Superior temporal gyrus (tissue), 1 donor: ENCODE data around the gene PNLIP.

Experiments
- DNase-seq: peaks from one replicate; pipeline ENCODE4 v3.0.0-alpha.2; 2016; ENCODE audit errors: extremely low spot score

Gene PNLIP

DNA sequence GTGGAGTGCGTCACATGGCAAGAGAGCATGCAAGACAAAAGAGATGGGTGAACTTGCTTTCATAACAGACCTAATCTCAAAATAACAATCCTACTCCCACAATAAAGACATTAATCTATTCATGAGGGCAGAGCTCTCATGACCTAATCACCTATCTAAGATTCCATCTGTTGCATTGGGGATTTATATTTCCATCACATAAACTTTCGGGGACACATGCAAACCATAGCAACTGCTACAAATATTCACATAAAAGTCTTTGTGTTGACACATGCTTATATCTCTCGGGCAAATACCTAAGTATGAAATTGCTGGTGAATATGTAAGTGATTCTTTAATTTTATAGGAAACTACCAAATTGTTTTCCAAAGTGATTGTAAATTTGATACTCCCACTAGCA is 29.1 kb downstream of the PNLIP start:
- no peak for DNase-seq

DNA sequence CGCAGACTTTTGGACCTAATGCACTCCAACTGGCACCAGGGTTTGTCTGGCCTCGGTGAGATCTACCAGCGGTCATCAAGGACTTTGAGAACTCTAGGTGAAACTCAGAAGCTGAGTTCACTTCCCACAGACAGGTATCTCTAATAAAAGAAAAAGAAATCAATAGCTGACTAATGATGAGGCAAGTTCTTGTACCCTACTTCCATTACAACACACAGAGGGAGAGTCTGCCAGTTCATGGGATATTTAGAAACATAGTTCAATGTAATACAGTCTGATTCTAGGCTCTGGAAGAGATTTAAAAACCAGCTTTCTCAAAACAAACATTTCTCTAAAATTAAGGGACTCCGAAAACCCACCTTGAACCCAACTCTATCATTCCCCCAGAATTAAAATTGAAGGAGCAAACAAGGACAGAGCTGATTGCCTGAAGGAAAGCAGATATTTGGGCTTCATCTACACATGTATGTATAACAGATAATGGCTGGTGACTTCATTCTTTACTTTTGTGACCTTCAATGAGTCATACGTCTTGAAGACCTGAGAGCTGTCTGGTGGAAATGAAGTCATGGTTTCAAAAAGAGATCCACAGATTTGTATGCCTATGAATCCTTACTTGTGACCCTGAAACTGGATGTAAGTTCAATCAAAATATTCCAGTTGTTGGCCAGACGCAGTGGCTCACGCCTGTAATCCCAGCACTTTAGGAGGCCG is 42.3 kb downstream of the PNLIP start:
- DNase-seq: no peak

DNA sequence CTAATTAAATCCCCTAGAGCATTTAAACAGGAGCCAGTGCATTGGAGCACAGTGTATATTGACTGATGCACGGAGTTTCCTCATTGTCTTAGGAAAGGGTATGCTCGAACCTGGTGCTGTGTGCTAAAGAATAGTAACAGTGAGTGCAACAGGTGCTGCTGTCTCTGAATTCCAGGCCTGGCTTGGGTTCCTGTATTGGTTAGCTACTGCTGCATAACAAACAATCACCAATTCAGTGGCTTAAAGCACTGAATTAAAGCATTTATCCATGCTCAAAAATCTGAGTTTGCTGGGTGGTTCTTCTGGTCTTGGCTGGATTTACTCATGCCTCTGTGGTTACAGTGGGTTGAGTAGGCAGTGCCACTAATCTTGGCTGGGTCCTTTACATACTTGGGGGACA is 43.3 kb downstream of the PNLIP start:
- no peak for DNase-seq

DNA sequence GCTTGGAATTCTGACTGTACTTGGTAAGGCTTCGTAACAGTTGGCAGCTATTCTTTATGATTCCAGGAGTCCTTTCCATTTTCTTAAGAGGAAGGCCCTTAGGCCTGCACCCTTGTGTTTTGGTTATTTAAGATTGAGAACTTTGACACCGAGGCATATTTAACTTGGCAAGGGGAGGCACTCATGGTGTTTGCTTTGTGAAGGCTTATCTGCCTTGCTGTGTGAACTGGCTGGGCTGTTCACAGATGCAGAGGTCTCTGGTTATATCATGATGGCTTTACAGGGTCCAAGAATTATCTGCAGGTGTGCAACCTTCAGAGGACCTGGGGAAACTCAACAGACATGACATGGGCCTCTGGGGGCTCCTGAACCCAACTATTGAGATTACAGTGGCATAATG is 44.2 kb downstream of the PNLIP start:
- no peak for DNase-seq

DNA sequence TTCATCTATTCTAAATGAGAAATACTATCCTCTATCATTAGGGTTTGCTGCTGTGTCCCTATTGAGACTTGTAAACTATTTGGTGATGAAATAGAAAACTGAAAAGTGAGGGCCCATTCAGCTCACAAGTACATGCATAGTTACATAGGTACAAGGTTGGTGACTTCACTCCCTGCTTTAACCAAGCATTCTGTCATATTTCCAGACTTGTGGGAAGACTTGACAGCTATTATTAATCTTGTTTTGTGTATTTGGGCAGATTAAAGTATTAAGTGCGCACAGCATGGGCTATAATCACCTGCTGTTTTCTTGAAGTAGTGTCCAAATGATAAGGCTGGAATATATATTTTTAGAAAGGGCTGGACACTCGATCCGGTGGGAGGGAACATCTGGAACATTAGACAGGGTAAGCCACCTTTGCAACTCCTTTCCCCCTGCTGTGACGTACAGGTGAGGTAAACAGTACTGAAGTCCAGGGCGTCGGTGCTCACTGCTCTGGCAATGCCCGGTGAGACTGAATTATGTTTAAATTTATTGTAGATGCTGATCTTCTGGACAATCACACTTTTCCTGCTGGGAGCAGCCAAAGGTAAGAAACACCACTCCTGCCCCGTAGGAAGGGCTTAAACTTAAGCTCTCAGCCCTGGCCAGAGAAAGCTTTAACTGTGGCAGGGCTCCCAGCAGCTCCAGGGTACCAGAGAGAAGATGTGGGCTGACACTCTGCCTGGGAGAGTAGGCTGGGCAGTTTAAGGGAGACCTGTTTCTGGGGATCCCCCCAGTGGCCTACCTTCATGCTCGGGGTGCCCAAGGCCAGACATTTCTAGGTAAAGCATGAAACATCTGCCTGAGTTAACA is 45.1 kb downstream of the PNLIP start, which contains the start of gene PNLIPRP1:
TSS of gene PNLIPRP1 (plus strand) at position 370 of the 855 bp plus-strand sequence. CDS start at position 541, 171 bp downstream.
- DNase-seq: no peak

DNA sequence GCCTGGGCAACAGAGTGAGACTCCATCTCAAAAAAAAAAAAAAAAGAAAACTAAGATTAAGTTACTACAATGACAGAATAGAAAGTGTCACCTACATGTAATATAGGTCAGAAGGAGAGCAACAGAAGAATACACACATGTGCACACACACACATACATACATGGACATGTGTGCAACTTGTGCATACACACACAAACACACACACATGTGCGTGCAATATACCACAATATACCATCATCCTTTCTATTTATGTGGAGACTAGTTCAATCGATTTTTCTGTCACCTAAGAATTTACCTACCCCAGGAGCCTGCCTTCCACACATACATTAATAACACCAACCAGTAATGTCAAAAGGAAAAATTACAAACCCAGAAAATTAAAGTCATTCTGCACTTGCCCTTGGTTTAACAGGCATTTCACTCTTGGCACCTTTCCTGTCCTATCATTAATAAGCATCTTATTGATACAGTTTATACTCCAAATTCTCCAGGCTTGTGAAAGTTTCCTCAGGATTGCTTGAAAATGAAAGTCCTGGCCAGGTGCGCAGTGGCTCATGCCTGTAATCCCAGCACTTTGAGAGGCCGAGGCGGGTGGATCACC is 47.5 kb downstream of the PNLIP start:
- no peak for DNase-seq

DNA sequence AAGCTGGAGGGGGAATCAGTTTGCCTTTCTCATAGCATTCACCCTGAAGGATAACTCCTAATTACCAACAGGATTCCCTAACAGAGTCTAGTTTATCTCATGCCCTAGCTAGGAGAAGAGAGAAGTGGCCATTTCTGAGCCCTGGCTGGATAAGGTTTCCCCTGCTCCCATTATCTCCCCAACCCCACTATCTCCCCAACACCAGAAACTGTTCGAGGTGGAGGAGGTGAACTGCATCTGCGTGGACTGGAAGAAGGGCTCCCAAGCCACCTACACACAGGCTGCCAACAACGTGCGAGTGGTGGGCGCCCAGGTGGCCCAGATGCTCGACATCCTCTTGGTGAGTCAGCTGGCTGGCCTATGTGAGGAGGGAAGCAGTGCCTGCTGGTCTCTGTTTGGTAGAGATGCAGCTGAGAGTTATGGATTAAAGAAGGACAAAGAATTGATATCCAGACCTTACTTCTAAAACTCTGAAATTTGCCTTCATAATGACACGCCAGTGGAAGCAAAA is 48.8 kb downstream of the PNLIP start:
- no peak for DNase-seq

DNA sequence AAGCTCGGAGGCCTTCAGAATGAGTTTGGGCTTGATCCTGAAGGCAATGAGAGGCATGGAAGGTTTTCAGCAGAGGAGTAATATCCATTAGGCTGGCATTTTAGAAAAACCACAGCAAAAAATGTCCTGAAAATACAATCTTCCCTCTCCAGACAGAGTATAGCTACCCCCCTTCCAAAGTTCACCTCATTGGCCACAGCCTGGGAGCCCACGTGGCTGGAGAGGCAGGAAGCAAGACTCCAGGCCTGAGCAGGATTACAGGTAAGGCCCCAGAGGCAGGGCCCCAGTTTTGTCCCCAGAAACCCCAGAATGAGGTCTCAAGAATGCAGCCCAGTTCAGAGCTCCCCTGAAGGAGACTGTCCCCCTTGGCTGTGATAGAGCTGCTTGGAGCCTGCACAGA is 50.3 kb downstream of the PNLIP start:
- DNase-seq: no peak

DNA sequence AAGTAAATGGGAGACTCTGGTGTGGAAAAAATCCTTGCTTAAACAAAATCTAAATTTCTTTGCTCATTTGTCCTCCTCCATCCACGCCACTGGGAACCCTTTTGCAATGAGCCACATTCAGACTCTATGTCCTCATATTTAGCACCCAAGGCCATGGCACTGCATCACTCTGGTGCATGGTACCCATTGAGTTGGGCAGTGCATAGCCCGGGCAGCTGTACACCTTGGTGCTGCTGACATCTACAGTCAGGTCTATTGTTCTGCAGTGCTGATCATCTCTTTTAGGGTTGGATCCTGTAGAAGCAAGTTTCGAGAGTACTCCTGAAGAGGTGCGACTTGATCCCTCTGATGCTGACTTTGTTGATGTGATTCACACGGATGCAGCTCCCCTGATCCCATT is 51.8 kb downstream of the PNLIP start:
- DNase-seq: no peak

DNA sequence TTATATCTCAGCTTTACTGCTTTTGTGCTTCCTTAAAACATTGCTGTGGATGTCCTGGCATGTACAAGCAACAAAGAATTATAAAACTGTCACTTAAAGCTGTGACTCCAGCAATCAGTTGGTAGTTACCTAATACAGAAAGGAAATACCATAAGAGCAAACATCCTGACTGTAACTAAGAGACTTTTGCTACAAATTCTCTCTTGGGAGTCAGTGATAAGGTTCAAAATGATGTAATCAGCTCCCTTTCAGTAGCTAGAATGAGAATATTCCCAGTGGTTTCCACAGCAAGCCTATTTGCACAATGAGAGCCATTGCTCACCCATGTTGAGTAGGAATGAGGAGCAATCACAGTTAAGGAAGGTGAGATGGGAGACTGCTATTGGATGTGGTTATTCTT is 52.6 kb downstream of the PNLIP start:
- DNase-seq: no peak

DNA sequence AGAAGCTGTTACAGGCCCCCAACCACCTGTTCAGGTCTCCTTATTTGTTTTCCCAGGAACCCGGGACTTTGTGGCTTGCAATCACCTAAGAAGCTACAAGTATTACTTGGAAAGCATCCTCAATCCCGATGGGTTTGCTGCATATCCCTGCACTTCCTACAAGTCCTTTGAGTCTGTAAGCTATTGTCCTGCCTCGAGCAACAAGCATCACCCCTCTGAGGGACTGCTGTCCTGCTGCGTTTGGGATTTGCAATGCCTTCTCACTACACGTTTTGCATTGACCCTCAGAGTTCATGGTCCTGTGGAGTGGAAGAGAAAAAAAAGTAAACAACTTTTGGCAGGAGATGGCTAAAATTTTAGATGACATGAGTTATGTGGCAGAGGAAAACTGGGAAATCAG is 54.3 kb downstream of the PNLIP start:
- no peak for DNase-seq

DNA sequence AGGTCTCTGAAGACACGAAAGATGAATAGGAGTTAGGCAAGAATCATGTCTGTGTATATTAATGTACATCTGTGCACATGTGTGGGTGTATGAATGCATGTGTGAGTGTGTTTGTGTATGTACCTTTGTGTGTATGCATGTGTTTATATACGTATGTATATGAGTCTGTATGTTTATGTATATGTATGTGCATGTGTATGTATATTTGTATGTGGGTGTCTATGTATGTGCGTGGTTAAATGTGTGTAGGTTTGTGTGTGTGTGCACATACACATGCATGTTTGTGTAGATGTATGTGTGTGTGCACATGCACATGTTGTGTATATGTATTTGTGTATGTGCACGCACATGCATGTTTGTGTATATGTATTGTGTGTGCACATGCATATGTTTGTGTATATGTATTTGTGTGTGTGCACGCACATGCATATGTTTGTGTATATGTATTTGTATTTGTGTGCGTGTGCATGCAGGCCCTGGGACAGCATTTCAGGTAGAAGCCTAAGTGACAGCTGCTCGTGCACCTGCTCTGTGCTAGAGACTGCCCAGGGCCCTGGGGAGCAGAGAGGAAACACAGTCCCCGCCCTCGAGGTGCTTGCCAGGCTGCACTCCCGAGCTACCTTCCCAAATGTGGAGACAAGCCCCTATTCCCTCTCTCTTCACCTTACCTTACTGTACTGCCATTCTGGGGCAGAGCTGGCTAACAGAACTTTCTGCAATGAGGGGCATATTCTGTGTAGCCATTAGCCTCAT is 57.1 kb downstream of the PNLIP start:
- DNase-seq: no peak

DNA sequence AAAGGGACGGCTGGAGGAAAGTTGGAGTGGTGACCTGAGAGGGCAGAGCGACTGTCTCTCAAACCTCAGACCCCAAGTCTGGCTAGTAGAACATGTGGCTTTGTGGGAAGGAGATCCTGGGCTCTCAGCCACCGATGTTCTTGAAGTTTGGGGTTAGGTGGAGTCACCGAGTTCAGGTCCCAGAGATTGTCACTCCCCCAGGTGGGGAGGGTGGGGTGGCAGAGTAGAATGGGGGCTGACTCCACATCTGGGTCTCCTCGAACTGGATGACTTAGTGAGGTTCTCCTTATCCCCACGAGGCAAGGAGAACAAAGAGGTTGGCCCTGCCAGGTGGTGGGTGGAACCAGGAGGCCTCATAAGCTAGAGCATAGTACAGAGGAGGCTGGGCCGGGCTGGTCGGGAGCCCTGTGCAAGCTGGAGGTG is 60.3 kb downstream of the PNLIP start:
- no peak for DNase-seq

DNA sequence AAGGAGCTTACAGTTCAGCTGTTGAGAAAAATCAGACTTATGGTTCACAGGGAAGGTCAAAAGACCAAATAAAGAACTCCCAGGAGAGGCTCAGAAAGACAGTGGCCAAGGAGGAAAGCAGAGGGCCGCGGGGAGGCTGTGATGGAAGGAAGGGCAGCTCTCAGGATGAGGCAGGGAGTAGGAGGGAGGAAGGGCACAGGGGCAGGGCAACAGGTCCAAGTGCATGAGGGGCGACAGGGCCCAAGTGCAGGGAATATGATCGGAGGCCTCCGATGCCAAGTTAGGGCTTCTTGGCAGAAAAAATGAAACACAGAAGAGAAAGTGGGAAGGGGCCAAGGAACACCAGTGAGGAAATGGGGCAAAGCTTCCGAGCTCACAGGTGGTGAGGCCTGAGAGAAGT is 61.6 kb downstream of the PNLIP start:
- DNase-seq: no peak

DNA sequence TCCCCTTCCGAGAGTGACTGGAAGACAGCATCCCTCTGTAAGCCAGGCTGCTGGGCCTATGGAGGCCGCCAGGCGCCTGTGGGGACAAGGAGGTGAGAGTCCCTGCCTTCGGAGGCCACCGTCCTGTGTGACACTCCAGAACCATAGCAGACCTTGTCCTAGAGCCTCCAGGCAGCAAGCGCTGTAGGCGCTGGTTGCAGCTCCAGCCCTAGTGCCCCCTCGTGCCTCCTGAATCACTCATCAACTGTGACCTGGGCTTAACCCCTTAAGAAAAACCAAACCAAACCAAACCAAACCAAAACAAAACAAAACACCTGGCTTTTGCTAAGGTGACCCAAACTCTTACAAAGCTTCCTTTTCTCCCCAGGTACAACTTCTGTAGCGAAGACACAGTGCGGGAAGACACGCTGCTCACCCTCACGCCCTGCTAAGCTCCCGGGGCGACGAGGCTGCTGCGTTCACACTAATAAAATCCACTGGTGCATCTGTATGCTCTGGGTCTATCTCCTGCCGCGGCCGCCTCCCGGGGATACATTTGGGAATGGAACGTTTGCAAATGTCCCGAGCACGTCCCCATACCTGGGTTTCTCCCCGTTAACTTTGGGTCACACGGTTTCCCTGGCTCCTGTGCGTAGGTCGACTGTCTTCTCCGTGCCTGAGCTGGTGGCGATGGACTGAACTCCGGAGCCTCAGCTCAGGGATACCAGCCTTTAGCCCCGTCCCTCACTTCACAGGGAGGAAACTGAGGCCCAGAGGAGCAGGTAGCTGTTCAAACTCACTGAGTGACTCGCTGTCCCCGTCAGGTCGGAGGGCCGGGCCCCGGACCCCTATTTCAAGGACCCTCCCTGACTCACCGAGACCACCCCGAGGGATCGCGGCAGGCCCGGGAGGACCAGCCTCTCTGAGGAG is 63.2 kb downstream of the PNLIP start:
- no peak for DNase-seq

DNA sequence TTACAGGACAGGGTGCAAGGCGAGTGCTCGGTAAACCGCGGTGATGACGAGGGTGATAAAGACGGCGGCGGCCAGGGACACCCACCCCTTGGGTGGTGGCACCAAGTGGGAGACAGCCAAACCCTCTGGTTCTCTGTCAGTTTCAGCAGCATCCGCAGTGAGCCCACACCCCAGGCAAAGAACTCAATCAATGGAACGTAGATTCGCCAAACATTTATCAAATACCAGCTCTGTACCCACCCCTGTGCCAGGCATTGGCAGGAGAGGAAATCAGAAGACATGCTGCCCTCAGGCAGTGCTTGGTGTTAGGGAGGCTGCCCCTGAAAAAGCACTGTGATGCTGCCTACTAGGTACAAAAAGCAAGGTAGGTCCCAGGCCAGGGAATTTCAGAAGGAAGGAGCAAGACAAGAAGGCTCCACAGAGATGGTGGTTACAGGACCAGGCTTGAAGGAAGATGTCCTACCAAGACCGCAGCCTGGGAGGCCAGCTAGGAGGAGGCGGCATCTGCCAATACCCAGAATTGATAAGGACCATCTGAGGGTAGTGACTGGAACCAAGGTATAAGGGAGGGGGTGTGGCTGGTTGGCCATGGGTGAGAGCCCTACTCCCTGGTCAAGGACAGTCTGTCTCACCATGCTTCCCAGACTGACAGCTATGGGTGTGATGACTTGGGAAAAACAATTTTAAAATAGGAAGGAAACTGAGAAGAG is 64.9 kb downstream of the PNLIP start:
- DNase-seq: no peak

DNA sequence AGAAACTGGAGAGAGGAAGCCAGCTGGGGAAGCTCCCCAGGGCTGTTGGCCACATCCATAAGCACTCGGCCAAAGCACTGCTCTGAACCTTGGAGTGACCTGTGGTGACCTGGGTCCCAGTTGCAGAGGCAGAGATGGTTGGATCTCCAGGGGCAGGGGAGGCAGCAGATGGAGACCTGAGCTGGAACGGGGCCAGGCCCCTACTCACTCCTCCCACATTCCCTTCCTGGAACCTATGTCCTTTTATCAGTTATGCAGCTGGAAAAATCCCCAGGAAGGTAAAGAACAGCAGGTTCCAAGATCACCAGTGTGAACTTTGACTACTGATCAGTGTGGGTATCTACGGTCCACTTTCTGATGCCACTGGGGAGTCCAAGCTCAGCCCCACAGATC is 65.4 kb downstream of the PNLIP start:
- no peak for DNase-seq

DNA sequence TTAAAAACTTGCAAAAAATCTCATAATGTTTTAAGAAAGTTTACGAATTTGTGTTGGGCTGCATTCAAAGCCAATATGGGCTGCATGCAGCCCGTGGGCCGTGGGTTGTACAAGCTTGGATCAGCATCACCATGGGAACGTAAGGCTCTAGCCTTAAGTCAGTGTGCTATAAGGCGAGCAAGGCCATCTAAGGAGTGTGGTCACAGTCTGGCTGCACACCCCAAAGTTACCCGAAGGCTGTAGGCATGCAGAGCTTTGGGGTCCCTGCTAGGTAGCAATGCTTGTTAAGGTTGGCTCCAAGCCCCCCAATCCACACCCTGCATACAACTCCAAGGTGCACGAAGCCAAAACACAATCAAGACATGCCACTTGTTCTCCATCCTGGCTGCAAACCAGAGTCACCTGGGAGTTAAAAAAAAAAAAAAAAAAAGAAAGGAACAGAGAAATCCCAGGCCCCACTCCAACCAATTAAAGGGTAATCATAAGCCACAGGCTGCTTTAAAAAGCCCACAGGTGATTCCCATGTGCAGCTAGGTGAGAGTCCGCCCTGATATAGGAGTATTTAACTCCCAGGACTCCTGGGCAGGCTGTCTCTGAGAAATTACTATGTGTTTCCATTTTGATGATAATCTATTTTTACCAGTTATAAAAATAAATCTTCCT is 66.5 kb downstream of the PNLIP start:
- DNase-seq: no peak

DNA sequence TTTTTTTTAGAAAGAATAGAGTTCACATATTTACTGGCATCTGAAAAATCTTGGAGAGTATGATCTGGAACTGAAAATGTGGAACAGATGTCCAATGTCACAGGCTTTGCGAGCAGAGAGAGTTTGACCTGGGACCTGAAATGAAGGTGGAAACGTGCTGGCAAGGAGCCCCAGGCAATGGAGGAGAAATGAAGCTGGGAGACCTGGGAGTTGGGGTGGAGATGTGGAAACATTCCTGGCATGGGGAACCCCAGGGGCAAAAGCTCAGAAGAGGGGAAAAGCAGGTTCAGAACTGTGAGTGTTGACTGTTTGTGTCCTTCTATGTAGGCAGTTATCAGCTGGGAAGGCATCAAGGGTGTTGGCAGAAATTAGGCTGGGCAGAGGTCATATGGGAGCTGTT is 67.7 kb downstream of the PNLIP start:
- no peak for DNase-seq

DNA sequence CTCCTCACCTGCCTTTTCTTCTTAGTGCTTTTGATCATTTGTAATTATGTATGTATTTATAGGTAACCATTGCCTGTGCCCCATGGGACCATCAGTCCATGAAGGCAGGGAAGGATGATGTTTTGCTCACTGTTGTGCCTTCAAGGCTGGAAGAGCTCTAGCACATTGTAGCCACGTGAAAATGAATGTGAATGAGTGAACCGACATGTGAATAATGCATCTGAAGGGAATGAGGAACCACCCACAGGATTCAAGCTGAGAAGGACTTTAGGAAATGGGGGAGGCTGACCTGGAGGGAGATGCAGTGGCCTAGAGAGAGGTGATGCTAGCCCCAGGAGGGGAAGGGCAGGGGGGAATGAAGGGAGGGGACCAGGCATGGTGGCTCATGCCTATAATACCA is 69.1 kb downstream of the PNLIP start:
- no peak for DNase-seq
